ENCODE measurements around the gene PIK3CG.

Gene PIK3CG

GRCh38 chr7:106858618-106859532 is 6.2 kb upstream of the PIK3CG start:
- no peak for DNase-seq

DNA sequence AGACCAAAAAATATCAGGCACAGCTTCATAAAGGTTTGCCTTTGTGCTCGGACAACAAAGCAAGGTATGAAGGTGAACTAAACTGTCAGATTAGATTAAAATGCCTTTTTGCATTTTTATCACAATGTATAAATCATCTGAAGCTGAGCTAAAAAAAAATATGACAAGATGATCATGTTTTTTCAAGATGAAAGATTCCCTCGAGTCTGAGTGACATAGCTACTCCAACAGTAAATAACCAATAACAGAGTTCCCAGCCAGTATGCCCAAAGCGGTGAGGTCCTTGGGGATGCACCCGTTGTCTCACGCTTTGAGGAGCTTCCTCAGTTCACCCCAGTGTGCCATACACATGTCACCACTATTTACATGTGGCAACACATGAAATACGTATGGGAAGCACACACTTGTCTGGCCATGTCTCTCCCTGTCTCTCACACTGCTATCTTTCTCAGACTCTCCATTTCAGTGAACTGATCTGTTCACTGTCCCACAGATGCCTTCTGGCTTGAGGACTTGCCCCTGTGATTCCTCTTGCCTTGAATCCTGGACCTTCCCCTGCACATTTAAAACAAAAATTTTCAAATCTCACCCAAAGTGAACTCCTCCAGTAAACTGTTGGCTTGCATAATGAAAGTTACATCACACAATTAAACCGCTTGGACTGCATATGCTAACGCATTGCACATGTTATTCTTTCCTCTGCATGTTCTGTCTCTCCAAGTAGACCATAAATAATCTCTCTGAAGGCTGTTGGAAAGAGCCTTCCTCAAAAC is 2.6 kb upstream of the PIK3CG start:
- no peak for DNase-seq

GRCh38 chr7:106863274-106863997 is 1.6 kb upstream of the PIK3CG start:
- DNase-seq, result no peak

DNA sequence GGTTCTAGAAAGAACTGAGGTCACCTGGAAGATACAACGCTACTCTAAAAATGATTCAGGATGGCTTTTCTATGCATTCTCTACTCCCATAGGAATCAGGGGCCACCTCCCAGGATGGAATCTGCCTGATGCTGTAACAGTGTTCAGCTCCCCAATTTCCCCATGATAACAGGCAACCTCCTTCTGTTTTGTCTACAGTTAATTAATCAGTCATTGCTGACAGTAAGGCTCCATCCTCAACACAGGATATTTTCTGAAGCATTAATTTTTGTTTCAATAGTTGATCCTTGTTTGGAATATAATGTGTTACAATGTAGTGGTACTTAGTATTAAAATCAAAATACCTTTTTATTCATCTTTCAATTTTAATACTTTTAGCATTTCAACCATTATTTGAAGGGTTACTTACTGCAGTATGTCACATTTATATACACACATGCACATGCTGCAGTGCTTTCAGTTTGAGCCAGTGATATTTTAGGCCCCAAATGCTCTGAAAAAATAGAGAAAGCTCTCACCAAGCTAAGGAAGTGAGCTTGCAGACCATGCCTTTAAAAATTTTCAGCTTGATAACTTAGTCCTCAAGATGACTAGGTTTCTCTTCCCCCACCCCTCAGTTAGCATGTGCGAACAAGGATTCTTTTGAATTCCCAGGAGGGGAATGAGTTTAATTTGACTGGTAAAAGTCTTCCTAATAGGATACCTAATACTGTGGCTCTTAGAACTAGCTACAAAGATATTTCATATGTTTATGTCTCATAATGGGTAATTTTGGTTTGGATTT is 592 bp upstream of the PIK3CG start:
- DNase-seq, result no peak

DNA sequence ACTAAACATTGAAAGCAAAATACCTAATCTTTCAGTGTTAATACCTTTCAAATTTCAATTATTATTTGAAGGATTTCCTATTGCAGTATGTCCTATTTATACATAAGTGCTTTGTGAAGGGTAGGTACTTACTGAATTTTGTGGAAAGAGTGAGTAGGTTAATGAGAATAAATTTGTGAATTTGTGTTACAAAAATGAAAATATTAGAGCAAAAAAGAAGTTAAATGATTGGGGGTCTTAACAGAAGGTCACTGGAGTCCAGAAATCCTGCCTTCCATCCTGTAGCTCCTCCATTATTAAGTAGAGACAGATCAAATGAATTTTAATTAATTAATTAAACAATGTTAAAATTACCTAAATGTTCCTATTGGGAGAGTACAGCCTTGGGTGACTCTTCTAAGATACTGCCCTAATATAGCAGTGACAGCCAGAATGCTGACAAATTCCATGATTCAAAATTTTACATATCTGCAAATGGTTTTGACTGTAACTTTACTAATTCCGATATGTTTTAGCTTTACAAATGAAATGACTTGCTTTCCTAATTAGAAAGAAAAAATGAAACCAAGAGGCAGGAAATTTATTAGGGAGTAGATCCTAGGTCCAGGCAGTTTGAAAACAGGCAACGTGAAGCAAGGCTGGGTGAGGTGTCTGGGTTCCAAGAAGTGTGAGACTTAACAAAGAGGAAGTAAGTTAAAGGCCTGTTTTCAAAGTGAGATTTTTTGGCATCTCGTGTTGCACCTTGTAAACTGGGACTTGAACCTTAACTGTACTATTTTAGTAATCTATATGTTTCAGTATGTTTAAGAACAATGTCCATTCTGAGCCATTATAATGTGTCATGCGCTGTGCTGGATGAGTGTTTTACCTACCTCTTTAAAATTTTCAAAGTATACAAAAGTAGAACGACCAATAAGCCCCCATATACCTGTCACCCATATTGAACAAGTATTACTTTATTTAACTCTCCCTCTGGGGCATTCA is 1.5 kb downstream of the PIK3CG start:
- DNase-seq, result no peak

DNA sequence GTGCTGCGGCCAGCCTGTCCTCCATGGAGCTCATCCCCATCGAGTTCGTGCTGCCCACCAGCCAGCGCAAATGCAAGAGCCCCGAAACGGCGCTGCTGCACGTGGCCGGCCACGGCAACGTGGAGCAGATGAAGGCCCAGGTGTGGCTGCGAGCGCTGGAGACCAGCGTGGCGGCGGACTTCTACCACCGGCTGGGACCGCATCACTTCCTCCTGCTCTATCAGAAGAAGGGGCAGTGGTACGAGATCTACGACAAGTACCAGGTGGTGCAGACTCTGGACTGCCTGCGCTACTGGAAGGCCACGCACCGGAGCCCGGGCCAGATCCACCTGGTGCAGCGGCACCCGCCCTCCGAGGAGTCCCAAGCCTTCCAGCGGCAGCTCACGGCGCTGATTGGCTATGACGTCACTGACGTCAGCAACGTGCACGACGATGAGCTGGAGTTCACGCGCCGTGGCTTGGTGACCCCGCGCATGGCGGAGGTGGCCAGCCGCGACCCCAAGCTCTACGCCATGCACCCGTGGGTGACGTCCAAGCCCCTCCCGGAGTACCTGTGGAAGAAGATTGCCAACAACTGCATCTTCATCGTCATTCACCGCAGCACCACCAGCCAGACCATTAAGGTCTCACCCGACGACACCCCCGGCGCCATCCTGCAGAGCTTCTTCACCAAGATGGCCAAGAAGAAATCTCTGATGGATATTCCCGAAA is 2.7 kb downstream of the PIK3CG start:
- no peak for DNase-seq

- no peak for DNase-seq
Measured at GRCh38 chr7:106868364-106868763, 3.3 kb downstream of the PIK3CG start.

DNA sequence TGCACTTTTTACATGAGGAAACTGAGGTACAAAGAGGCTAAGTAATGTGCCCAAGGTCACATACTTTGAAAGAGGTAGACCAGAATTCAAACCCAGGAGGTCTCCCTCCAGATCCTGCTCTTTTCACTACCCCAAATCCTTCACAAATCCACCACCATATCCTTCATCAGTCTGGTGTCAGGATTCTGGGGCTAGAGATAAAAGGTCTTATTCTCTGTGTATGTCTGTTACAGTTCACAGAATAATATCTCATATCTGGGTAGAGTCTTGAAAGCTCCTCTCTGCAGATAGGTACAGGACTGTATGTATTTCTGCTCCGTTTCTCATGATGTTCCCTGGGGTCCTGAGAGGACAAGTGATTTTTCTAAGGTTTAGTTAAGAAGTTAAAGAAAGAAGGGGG is 4.9 kb downstream of the PIK3CG start:
- DNase-seq, result no peak

DNA sequence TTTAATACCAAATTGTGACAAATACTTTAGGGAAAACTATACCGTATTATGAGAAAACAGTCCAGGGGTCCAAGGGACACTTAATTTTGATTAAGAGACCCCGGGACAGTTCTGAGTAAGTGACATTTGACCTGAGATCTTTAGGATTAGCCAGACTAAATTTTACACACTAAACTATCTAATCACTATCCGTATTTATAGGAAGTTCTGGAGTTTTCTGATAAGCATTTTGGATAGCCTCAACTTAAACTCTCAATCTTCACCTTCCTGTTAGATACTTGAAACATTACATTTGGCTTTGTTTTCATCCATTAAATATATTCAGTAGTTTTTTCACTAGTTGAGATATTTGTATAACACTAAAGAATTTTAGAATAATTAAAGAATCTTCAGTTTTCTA is 5.4 kb downstream of the PIK3CG start:
- no peak for DNase-seq

DNA sequence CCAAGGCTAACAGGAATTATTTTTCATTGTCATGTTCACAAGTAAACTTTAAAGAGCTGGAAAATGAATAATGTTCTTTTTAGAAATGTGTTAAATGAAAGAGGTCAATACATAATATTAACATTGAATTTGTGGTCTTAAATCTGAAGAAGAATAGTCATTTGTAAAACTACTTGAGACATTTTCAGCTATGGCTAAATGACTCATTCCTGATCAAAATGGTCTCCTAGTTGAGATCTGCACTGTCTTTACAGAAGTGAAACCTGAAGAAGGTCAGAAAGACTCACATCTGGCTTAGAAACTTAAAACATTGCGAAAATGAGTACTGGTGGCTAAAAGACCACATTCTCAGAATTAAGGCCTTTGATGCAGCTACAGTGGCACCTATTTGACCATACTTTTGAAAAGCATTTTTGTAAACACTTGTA is 5.9 kb downstream of the PIK3CG start:
- DNase-seq, result no peak

GRCh38 chr7:106871793-106872571 is 6.9 kb downstream of the PIK3CG start:
- no peak for DNase-seq

- DNase-seq, result no peak
Measured at GRCh38 chr7:106872763-106873162, 7.7 kb downstream of the PIK3CG start.

GRCh38 chr7:106874076-106874475 is 9.0 kb downstream of the PIK3CG start:
- DNase-seq, result no peak

DNA sequence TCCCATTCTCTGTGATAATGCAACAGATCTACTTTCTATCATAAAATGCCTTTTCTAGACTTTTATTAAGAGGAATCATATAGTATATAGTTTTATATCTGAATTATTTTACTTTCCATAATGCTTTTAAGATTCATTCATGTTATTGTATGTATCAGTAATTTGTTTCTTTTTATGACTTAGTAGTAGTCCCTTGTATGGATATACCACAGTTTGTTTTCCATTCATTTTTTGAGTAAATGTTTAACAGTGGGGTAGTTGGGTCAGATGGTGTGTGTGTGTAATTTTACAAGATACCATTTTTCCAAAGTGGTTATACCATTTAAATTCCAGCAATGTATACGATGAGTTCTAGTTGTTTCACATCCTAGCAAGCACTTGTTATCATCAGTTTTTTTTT is 10.4 kb downstream of the PIK3CG start:
- no peak for DNase-seq

DNA sequence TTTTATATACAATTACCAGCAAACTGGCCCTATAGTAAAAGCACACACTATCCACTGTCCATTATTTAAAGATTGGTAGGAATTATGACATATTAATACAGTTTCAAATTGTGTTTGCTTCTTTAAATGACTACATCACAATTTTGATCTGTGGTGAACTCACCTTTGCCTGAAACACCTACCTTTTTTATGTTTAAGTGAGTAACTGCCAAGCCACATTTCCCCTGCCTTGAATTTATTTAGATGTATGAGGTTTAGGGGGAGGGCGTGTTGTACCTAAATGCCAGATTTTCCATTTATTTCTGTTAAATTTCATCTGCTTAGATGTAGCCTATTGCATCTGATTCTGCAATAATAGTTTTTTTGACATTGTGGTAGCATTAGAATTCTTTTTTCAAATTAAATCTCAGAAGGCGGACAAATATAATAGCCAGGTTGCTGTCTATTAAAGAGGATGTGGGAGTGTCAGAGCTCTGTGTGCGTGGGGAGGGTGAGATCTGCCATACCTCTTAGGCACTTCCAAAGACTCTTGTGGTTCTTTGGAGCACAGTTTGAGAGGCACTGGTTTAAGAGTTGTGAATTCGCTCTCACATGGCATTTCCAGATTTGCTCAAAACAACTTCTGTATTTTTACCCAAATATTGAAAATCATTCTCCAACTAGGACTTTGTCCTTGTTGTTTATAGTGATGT is 13.8 kb downstream of the PIK3CG start:
- DNase-seq, result no peak

DNA sequence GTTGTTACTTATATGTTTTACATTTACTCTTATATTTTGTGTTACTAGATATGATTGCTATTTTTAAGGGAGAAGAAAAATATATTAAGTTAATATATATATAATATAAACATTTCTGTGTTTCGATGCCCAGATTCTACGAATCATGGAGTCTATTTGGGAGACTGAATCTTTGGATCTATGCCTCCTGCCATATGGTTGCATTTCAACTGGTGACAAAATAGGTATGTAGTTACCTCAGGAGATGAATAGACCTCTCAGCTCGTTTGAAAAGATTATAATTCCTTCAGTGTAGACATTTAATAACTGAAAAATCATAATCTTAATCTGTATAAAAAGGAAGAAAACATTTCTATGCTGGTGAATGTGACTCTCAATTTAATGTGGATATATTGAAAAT is 16.9 kb downstream of the PIK3CG start:
- no peak for DNase-seq

DNA sequence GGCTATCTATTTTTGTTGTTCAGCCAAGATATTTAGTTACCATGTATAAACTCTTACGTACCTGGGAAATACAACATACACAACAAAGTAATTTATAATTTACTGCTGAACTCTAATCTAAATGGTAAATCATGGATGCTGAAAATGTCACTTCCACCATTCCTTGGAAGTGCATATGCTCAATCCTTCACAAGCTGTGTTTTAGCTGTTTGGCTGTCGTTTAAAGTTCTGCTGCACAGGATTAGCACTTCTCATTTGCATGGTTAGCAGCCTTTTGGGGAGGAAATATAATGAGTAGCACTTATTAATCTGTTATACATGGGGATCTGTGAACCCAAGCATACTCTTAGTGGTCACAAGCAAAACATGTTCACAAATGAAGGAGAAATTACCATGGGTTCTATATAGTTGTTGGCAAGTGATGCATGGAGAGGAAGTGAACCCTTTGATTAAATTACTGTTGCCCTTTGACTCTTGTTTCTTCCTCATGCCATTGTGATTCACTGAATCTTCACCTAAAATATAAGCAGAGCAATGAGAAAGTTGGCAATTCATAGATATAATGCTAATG is 18.5 kb downstream of the PIK3CG start:
- no peak for DNase-seq

- DNase-seq, result no peak
Measured at GRCh38 chr7:106885652-106886051, 20.6 kb downstream of the PIK3CG start.

- DNase-seq, result no peak
Measured at GRCh38 chr7:106887421-106887820, 22.3 kb downstream of the PIK3CG start.
